Measurements from ENCODE around the gene KRT75. TPM values are rescaled to one million over a fixed set of nuclear protein-coding genes. Genes with fewer than 3 reads are reported as not detected.

Gene KRT75
- total RNA-seq, 1 donor from 2014 or later, result not detected

- TF ChIP-seq CTCF (IDR thresholded peaks at IDR 0.05), result no peak
- Mint-ChIP-seq H3K4me3 (ENCODE audit: unreplicated experiment) (no peak overlapping the region), H3K9me3 (ENCODE audit: low read depth) (no peaks in the 10 kb centered on the region), H3K36me3 (ENCODE audit: low read depth) (no peaks in the 10 kb centered on the region), H3K4me1 (ENCODE audit: low read depth) (no peaks in the 10 kb centered on the region), H3K27ac (ENCODE audit: unreplicated experiment) (no peak overlapping the region), H3K27me3 (ENCODE audit: low read depth) (peaks cover 42% of the 10 kb centered on the region)
- DNase-seq (ENCODE audit: low spot score), result no peak
Measured at GRCh38 chr12:52399756-52400155, 34.4 kb downstream of the KRT75 start.

GRCh38 chr12:52398176-52398575, 36.0 kb downstream of the KRT75 start:
- H3K27me3 Mint-ChIP-seq (ENCODE audit: low read depth), result peaks cover 44% of the 10 kb centered on the region
- no peak for DNase-seq (ENCODE audit: low spot score)
- no peak for TF ChIP-seq CTCF (IDR thresholded peaks at IDR 0.05)
- H3K4me3 Mint-ChIP-seq (ENCODE audit: unreplicated experiment), result no peak overlapping the region
- no peaks in the 10 kb centered on the region for H3K36me3 Mint-ChIP-seq (ENCODE audit: low read depth)
- H3K27ac Mint-ChIP-seq (ENCODE audit: unreplicated experiment), result no peak overlapping the region
- no peaks in the 10 kb centered on the region for H3K9me3 Mint-ChIP-seq (ENCODE audit: low read depth)
- H3K4me1 Mint-ChIP-seq (ENCODE audit: low read depth), result no peaks in the 10 kb centered on the region

GRCh38 chr12:52396656-52397055, 37.5 kb downstream of the KRT75 start:
- no peak for TF ChIP-seq CTCF (IDR thresholded peaks at IDR 0.05)
- Mint-ChIP-seq H3K36me3 (ENCODE audit: low read depth) (no peaks in the 10 kb centered on the region), H3K27me3 (ENCODE audit: low read depth) (peaks cover 35% of the 10 kb centered on the region), H3K9me3 (ENCODE audit: low read depth) (no peaks in the 10 kb centered on the region), H3K4me3 (ENCODE audit: unreplicated experiment) (no peak overlapping the region), H3K4me1 (ENCODE audit: low read depth) (peaks cover 2% of the 10 kb centered on the region), H3K27ac (ENCODE audit: unreplicated experiment) (no peak overlapping the region)
- DNase-seq (ENCODE audit: low spot score), result no peak

- H3K36me3 Mint-ChIP-seq (ENCODE audit: low read depth), result no peaks in the 10 kb centered on the region
- no peak overlapping the region for H3K27ac Mint-ChIP-seq (ENCODE audit: unreplicated experiment)
- H3K4me1 Mint-ChIP-seq (ENCODE audit: low read depth), result peaks cover 9% of the 10 kb centered on the region
- peak; percentile 50 for TF ChIP-seq CTCF (IDR thresholded peaks at IDR 0.05)
- DNase-seq (ENCODE audit: low spot score), result no peak
- no peak overlapping the region for H3K4me3 Mint-ChIP-seq (ENCODE audit: unreplicated experiment)
- no peaks in the 10 kb centered on the region for H3K9me3 Mint-ChIP-seq (ENCODE audit: low read depth)
- peaks cover 35% of the 10 kb centered on the region for H3K27me3 Mint-ChIP-seq (ENCODE audit: low read depth)
Measured at GRCh38 chr12:52395761-52396434, 38.3 kb downstream of the KRT75 start.

GRCh38 chr12:52394836-52395405, 39.2 kb downstream of the KRT75 start:
- no peak overlapping the region for H3K4me3 Mint-ChIP-seq (ENCODE audit: unreplicated experiment)
- H3K27ac Mint-ChIP-seq (ENCODE audit: unreplicated experiment), result no peak overlapping the region
- H3K4me1 Mint-ChIP-seq (ENCODE audit: low read depth), result peaks cover 13% of the 10 kb centered on the region
- H3K9me3 Mint-ChIP-seq (ENCODE audit: low read depth), result no peaks in the 10 kb centered on the region
- H3K27me3 Mint-ChIP-seq (ENCODE audit: low read depth), result peaks cover 35% of the 10 kb centered on the region
- DNase-seq (ENCODE audit: low spot score), result no peak
- no peak for TF ChIP-seq CTCF (IDR thresholded peaks at IDR 0.05)
- H3K36me3 Mint-ChIP-seq (ENCODE audit: low read depth), result no peaks in the 10 kb centered on the region

All from chondrocyte (in vitro differentiated cells).